Fibroblast of lung (primary cell): ENCODE measurements around the gene DALRD3.

ENCODE experiments used
- CTCF ChIP-seq, 2 donors: IDR thresholded peaks in 1 of 2; conservative IDR thresholded peaks in 1 of 2; 1 replicate in 1 of 2; 2 replicates in 1 of 2; pipeline ENCODE4 v1.5.1; 2011 to 2012; ENCODE audit warnings: low read length in 2 of 2, control low read depth in 1 of 2, inconsistent platforms in 1 of 2, low read depth in 1 of 2, mild to moderate bottlenecking in 1 of 2
- EZH2 ChIP-seq: IDR thresholded peaks from 2 replicates; pipeline ENCODE4 v1.5.1; 2012; ENCODE audit warnings: low read length, control low read depth, mild to moderate bottlenecking; ENCODE audit errors: missing control alignments

DNA sequence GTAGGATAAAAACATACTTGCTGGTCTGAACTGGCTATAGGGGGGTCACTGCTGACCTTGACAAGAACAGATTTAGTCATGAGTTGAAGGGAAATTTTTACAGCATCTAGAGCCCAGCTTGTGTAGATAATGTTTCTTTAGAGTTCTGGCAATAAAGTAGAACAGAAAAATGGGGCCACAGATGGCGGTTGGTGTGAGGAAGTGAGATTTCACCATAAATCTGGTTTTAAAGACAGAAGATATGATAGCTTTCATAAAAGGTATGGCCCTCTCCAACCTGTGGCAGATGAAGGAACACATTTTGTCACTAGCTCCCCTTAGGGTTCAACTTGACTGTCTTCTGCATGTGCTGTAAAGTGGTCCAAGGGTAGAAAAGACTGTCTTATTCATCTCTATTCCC is 35.2 kb upstream of the DALRD3 start:
- TF ChIP-seq CTCF (conservative IDR thresholded peaks at IDR 0.05 in 1 of 2, IDR thresholded peaks at IDR 0.05 in 1 of 2; ENCODE audit: low read depth in 1 of 2, low read length in 2 of 2) (no peak), EZH2 (no peak)
